HepG2 (cell line): ENCODE results near the gene CAD.

Experiments
- CEBPB ChIP-seq: IDR thresholded peaks from 2 replicates; pipeline ENCODE4 v1.6.1; 2011; ENCODE audit warnings: low read depth, low read length, improper control_type of control experiment, borderline replicate concordance
- SP1 ChIP-seq, 2 experiments: fragments of 450-650 bp in 1 of 2; sonication (generic) in 1 of 2; formaldehyde crosslinking in 1 of 2; IDR thresholded peaks; 2 replicates each; pipeline versions ENCODE4 v1.4.0 to v1.6.1; 2016 to 2020; ENCODE audit warnings: missing genetic modification reagents in 1 of 2

GRCh38 chr2:27206346-27206745 is 10.8 kb upstream of the CAD start:
- TF ChIP-seq CEBPB (no peak), SP1 (IDR thresholded peaks at IDR 0.05) (no peak), SP1 (CRISPR knock-in tag; IDR thresholded peaks at IDR 0.05) (no peak)
